ENCODE data around the gene GIT1. TPM values are rescaled to one million over a fixed set of nuclear protein-coding genes. Genes with fewer than 3 reads are reported as not detected.

Gene GIT1
- total RNA-seq, 2 donors from 2014 or later, result 32.8 to 54.9 TPM

DNA sequence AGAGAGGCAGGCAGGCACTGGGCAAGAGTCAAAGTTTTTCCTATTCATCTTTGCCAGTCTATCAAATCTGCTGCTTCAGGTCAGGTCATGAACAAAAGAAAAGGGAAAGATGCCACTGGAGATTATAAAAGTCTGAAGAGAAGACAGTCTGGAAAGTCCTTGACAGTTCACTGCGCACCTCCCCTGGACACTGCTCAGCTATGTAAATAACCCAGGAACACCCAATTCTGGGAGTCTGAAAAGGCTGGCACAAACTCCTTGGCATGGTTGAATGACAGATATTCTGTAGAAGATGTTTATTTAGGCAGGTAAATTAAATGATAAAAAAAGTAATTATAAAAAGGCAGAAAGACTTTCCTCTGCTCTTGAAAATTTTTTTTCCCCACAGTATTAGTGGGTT lies 38.5 kb upstream of the GIT1 start:
- Histone ChIP-seq H3K27ac (no peak overlapping the region), H3K4me3 (no peak overlapping the region), H3K36me3 (peaks cover 3% of the 10 kb centered on the region), H3K27me3 (no peaks in the 10 kb centered on the region), H3K9me3 (no peaks in the 10 kb centered on the region), H3K4me1 (no peaks in the 10 kb centered on the region), H3K9ac (ENCODE audit: low read depth in 2 of 2, low read length in 2 of 2) (no peak overlapping the region)
- TF ChIP-seq, protein P1, sequence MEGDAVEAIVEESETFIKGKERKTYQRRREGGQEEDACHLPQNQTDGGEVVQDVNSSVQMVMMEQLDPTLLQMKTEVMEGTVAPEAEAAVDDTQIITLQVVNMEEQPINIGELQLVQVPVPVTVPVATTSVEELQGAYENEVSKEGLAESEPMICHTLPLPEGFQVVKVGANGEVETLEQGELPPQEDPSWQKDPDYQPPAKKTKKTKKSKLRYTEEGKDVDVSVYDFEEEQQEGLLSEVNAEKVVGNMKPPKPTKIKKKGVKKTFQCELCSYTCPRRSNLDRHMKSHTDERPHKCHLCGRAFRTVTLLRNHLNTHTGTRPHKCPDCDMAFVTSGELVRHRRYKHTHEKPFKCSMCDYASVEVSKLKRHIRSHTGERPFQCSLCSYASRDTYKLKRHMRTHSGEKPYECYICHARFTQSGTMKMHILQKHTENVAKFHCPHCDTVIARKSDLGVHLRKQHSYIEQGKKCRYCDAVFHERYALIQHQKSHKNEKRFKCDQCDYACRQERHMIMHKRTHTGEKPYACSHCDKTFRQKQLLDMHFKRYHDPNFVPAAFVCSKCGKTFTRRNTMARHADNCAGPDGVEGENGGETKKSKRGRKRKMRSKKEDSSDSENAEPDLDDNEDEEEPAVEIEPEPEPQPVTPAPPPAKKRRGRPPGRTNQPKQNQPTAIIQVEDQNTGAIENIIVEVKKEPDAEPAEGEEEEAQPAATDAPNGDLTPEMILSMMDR (IDR thresholded peaks at IDR 0.05), result no peak
- intact Hi-C loops (cut with DNase I), result no loop called here
- no peak for DNase-seq

DNA sequence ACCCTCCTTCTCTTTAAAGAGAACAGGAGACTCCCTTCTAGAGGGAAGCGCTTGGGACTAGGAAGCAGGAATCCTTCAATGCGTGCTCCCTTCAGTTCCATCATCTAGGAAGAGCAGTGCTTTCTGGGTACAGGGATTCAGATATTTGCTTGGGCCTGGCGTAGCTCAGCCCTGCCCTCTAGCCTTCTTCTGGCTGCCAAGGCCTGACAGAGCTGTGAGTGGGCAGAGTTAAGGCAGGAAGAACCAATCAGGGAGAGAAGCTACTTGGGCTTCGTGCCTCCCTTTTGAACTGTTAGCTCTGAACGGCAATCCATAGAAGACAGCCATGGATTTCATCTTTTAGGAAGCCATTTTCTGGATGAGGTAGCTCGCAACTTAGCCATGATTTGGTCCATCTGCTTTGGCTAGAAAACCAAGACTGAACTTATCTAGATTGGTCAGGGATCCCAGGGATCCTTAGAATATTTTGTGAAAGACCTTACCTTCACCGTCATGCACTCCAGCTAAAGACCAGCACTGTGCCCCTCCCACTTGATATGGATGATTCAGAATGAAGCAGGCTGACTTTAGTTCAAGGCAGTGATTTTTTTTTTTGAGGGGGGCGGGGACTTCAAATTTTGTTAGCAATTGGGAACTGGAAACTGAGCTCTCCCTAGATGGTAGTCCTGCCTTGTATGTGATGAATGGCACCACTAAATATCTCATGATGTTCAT lies 35.7 kb upstream of the GIT1 start:
- Histone ChIP-seq H3K36me3 (no peaks in the 10 kb centered on the region), H3K4me3 (no peak overlapping the region), H3K27me3 (no peaks in the 10 kb centered on the region), H3K9ac (ENCODE audit: low read depth in 2 of 2, low read length in 2 of 2) (no peak overlapping the region), H3K9me3 (no peaks in the 10 kb centered on the region), H3K4me1 (peaks cover 6% of the 10 kb centered on the region), H3K27ac (no peak overlapping the region)
- TF ChIP-seq, protein P1 (IDR thresholded peaks at IDR 0.05), result no peak
- intact Hi-C loops (cut with DNase I), result no loop called here
- DNase-seq, result no peak

DNA sequence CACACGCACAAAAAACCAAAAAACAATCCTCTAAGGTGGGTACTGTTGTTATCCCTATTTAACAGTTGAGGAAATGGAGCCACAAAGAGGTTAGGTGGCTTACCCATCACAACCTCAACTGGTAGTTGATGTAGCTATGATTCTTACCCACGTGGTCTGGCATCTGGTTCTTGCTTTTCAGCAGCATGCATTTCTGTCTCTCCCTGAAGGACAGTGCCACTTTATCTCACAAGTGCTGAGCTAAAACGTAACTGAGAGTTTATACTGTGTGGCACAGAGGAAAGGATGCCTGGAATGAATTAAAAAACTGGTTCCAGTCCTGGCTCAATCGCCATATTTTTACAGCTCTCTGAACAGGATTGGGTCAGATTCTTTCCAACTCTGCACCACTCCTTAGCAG lies 35.1 kb upstream of the GIT1 start:
- H3K9me3 ChIP-seq, result no peaks in the 10 kb centered on the region
- no peak overlapping the region for H3K9ac ChIP-seq (ENCODE audit: low read depth in 2 of 2, low read length in 2 of 2)
- DNase-seq, result no peak
- no peak overlapping the region for H3K4me3 ChIP-seq
- H3K27ac ChIP-seq, result no peak overlapping the region
- TF ChIP-seq, protein P1 (IDR thresholded peaks at IDR 0.05), result no peak
- intact Hi-C loops (cut with DNase I), result no loop called here
- H3K27me3 ChIP-seq, result no peaks in the 10 kb centered on the region
- no peaks in the 10 kb centered on the region for H3K36me3 ChIP-seq
- H3K4me1 ChIP-seq, result peaks cover 6% of the 10 kb centered on the region

DNA sequence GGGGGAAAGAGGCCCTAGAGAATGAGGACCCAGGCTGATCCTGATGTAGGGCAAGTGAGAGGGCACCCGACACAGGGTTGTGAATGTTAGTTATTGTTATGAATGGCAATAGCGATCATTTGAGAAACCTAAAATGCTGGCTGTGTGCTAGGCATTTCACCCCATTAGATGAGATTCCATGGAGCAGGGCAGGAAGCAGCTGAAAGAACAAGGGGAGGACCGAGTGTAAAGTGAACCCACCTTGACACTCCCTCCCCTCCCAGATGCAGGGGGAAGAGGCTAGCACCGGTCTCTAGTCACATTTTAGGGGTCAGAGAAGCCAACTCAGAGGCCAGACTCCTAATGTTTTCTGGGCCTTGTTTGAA lies 33.8 kb upstream of the GIT1 start:
- intact Hi-C loops (cut with DNase I), result no loop called here
- peaks cover 6% of the 10 kb centered on the region for H3K4me1 ChIP-seq
- H3K4me3 ChIP-seq, result no peak overlapping the region
- no peak for DNase-seq
- no peaks in the 10 kb centered on the region for H3K36me3 ChIP-seq
- H3K9ac ChIP-seq (ENCODE audit: low read depth in 2 of 2, low read length in 2 of 2), result no peak overlapping the region
- no peak overlapping the region for H3K27ac ChIP-seq
- H3K27me3 ChIP-seq, result no peaks in the 10 kb centered on the region
- H3K9me3 ChIP-seq, result no peaks in the 10 kb centered on the region
- TF ChIP-seq, protein P1 (IDR thresholded peaks at IDR 0.05), result no peak

DNA sequence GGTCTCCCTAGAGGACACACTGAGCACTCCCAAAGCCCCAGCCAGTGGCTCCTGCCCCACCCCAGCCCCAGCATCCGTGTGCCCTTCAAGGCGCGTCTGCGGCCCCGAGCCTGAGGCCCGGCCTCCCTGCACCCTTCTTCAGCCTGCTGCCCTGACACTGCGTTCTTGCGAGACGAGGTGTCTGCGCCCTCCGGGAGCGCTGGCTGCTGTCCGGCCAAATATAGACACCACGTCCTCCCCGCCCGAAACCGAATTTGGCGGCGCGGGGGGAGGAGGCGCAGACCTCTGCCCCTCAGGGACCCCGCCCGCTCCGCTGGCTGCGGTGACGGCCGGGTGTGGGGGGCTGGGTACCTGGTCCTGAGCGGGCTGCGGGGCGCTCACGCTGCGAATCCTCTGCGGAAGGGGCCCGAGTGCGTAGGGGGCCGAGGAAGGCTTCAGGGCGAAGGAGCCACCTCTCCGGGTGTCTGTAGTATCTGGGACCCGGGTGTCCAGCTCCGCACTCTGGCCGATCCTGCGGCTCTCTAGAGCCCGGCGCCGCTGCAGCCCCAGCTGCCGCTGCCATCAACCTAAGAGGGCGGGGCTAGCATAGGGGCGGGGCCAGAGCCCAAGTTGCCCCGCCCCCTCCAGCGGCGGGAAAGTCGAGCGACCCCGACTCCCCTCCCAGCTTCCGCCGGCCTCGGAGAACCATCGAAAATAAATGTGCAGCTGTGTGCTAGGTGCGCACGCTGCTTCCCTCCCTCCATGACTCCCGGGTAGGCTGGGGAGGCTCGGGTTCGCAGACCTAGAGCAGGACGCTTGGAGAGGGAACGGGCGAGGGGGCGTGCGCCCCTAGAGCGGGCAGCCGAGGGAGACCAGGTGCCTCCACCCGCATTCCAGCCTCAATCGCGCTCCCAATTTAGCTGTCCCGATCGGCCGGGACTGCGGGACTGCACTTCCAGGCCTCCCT lies 33.2 kb upstream of the GIT1 start, which contains the start of gene CORO6:
Gene CORO6, minus strand, starts transcription at position 576 of the 946 bp plus-strand sequence. CDS start 1,491 bp downstream, outside the sequence.
- peak; percentile 68 for DNase-seq
- peak within 1 kb of the TSS; percentile 55 for H3K4me3 ChIP-seq

More for the DNA sequence above, 33.2 kb upstream of the GIT1 start, which contains the start of gene CORO6:
- H3K4me1 ChIP-seq, result peaks cover 7% of the 10 kb centered on the region
- no peaks in the 10 kb centered on the region for H3K36me3 ChIP-seq
- peak within 1 kb of the TSS in 1 of 2 donors; percentile 70 for H3K9ac ChIP-seq (ENCODE audit: low read depth in 2 of 2, low read length in 2 of 2)
- no peaks in the 10 kb centered on the region for H3K9me3 ChIP-seq
- H3K27ac ChIP-seq, result no peak within 1 kb of the TSS
- H3K27me3 ChIP-seq, result no peaks in the 10 kb centered on the region
- intact Hi-C loops (cut with DNase I), result no loop called here
- TF ChIP-seq, protein P1 (IDR thresholded peaks at IDR 0.05), result no peak

Data from colonic mucosa (tissue), 4 donors.